GM20000 (cell line): Measurements from ENCODE around the gene RGL1.

Experiments used
- DNase-seq: peaks from one replicate; pipeline ENCODE4 v3.0.0; 2012; ENCODE audit warnings: low spot score
- CTCF ChIP-seq: IDR thresholded peaks from 2 replicates; pipeline ENCODE4 v1.5.1; 2012; ENCODE audit warnings: mild to moderate bottlenecking, control low read depth; ENCODE audit errors: extremely low read depth, missing control alignments

The RGL1 gene

DNA sequence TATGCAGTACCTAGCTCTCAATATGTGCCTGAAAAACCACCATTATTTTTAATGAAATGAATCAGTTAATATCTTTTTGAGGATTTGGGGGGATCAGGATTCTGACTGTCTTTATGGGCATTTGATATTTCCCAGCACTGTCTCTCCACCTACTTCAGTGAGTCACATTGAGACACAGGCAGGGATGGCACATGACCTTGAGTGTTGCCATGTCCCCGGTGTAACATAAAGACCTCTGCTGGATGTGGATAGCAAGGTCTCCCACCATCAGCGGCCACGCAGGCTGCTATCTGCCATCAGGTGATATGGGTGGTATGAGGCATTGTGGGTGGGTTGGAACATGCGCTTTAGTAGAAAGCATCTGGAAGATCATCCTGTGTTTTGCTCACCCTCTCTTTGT, 103.2 kb downstream of the RGL1 start:
- TF ChIP-seq CTCF = no peak
- no peak for DNase-seq

- TF ChIP-seq CTCF = no peak
- DNase-seq = no peak
Measured at GRCh38 chr1:183909672-183910071, 104.8 kb downstream of the RGL1 start.

DNA sequence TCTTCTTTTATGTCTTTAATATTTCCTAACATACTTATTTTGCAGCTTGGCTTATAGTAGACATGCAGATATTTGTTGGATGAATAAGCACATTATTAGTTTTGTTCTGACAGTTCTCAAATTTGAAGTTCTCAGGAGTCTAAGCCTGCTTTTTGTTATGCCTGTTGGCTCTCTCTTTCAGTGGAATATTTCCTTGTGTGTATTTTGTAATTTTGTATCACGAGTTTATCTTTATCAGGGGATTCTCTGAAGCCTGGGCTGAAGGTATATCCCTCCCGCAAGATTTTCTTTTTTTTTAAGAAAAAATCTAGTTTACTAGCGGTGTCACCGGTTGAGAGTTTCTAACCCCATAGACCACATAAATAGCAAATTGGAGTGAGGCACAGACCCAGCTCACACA, 105.9 kb downstream of the RGL1 start:
- TF ChIP-seq CTCF = no peak
- no peak for DNase-seq

DNA sequence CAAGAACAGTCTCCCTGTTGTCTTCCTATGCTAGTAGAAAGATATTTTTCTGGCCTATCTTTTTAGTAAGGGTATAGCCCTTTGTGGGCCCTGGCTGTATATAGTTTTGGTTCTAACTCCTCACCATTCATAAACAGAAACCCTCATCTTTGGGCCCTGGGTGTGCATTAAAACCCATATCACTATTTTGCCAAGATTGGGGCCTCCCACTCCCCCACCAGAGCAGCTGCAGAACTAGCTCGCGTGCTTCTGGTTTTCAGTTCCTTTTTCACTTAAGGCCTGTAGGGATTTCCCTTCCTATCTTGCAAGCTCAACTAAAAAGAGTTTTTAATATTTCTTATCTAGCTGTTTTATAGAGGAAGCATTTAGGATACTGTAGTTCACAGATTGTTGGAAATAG, 106.4 kb downstream of the RGL1 start:
- peak; percentile 69 for DNase-seq
- no peak for TF ChIP-seq CTCF

GRCh38 chr1:183912265-183912886, 107.5 kb downstream of the RGL1 start:
- no peak for TF ChIP-seq CTCF
- DNase-seq = peak; percentile 41

GRCh38 chr1:183913567-183913993, 108.7 kb downstream of the RGL1 start:
- no peak for TF ChIP-seq CTCF

DNA sequence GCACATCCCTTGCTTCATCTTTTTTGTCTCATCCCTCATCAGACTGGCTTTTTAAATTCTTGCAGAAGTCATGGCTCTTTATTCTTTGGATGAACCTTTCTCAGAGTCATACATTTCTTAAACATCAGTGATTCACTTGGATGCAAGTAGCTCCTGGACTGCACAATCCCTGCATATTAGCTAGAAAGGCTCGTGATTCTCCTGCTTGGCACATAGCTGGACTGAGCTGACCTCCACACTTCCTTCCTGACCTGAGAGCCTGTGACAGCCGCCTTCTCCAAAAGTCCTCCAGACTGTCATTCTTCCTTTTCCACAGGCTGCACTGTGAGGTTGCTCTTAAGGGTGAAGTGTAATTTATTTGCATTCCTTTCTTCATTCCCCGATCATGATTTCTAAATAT, 109.4 kb downstream of the RGL1 start:
- TF ChIP-seq CTCF = no peak
- no peak for DNase-seq

More at GRCh38 chr1:183913567-183913993, 108.7 kb downstream of the RGL1 start:
- no peak for DNase-seq
